Measurements from ENCODE around the gene SPAAR. TPM values are rescaled to one million over a fixed set of nuclear protein-coding genes. Genes with fewer than 3 reads are reported as not detected.
A peak's percentile ranks its signal among the peaks of the same experiment; 100 is the strongest.

SPAAR gene
- total RNA-seq, 1 experiment from 2014 or later = not detected

- no peaks in the 10 kb centered on the region for H3K79me2 ChIP-seq (ENCODE audit: insufficient read depth, low read length)
- intact Hi-C loops (cut with micrococcal nuclease) = no loop called here
- POLR2A ChIA-PET = interaction anchor here (1.1 to 1.2 kb wide), 2 partner anchors 22 to 25 kb away, joined by 3 read pairs; no protein-coding TSS in a partner anchor
- peak overlapping the region in 1 of 2 experiments; percentile 31; a peak in 2 of 4 replicates for H3K4me3 ChIP-seq (replicated peaks in 1 of 2; ENCODE audit: low read depth in 1 of 2, low read length in 2 of 2)
- H3K27me3 ChIP-seq (ENCODE audit: insufficient read depth, low read length) = no peaks in the 10 kb centered on the region
- no peaks in the 10 kb centered on the region for H4K20me1 ChIP-seq (ENCODE audit: insufficient read depth)
- H3K9me3 ChIP-seq (ENCODE audit: control insufficient read depth in 1 of 2, insufficient read depth in 1 of 2, low read depth in 1 of 2, low read length in 2 of 2) = no peaks in the 10 kb centered on the region
- DNase-seq (ENCODE audit: low read depth, low spot score) (peak; percentile 44), ATAC-seq (peak; percentile 88)
- CTCF ChIA-PET = interaction anchor here (1.1 to 2.2 kb wide), 2 partner anchors 21 to 22 kb away, joined by 3 to 12 read pairs; no protein-coding TSS in a partner anchor
- TF ChIP-seq, protein P1, sequence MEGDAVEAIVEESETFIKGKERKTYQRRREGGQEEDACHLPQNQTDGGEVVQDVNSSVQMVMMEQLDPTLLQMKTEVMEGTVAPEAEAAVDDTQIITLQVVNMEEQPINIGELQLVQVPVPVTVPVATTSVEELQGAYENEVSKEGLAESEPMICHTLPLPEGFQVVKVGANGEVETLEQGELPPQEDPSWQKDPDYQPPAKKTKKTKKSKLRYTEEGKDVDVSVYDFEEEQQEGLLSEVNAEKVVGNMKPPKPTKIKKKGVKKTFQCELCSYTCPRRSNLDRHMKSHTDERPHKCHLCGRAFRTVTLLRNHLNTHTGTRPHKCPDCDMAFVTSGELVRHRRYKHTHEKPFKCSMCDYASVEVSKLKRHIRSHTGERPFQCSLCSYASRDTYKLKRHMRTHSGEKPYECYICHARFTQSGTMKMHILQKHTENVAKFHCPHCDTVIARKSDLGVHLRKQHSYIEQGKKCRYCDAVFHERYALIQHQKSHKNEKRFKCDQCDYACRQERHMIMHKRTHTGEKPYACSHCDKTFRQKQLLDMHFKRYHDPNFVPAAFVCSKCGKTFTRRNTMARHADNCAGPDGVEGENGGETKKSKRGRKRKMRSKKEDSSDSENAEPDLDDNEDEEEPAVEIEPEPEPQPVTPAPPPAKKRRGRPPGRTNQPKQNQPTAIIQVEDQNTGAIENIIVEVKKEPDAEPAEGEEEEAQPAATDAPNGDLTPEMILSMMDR (IDR thresholded peaks at IDR 0.05 in 2 of 3, conservative IDR thresholded peaks at IDR 0.05 in 1 of 3; ENCODE audit: borderline replicate concordance in 1 of 3, insufficient read depth in 1 of 3, low read depth in 2 of 3, low read length in 2 of 3) = no peak
- peak; percentile 25 for TF ChIP-seq YY1 (IDR thresholded peaks at IDR 0.05; ENCODE audit: extremely low read depth, insufficient replicate concordance, low read depth, low read length)
- TF ChIP-seq EGR1 (IDR thresholded peaks at IDR 0.05; ENCODE audit: low read depth) = peak; percentile 69; the same call in 1 of the 2 replicates
- peak; percentile 60 for TF ChIP-seq SRF (IDR thresholded peaks at IDR 0.05; ENCODE audit: low read depth)
- peak overlapping the region; percentile 96 for H2AFZ ChIP-seq (ENCODE audit: low read depth, low read length, poor library complexity, severe bottlenecking)
- RAD21 ChIA-PET (ENCODE audit: low non-redundant PET in 1 of 2, low total read pairs in 2 of 2, uncharacterized antibody in 2 of 2, unreplicated experiment in 2 of 2) = no interaction called here
- H3K27ac ChIP-seq (ENCODE audit: low read depth, low read length) = peak overlapping the region; percentile 46; the same call in 1 of the 2 replicates
- H3K4me1 ChIP-seq (ENCODE audit: control insufficient read depth in 1 of 2, insufficient read depth in 2 of 2, low read length in 2 of 2) = peaks cover 14 to 20% of the 10 kb centered on the region in 2 experiments
- BruUV-seq (replicated peaks) = no TSS peak
- no peaks in the 10 kb centered on the region for H3K9me2 ChIP-seq (ENCODE audit: insufficient read depth)
- peak overlapping the region; percentile 68 for H3K4me2 ChIP-seq (ENCODE audit: low read length)
- H3K36me3 ChIP-seq (ENCODE audit: control insufficient read depth in 1 of 2, insufficient read depth in 2 of 2, low read length in 2 of 2) = no peaks in the 10 kb centered on the region
- peak overlapping the region; percentile 40 for H3K9ac ChIP-seq (ENCODE audit: low read length)
Measured at GRCh38 chr9:35923927-35924763, 14.9 kb downstream of the SPAAR start.
